Liver (tissue), 9 donors: ENCODE results near the gene GNAS-AS1. TPM values are rescaled to one million over a fixed set of nuclear protein-coding genes. Genes with fewer than 3 reads are reported as not detected.

Experiments
- DNase-seq: peaks from one replicate; pipeline ENCODE4 v3.0.0-alpha.2; 2017; ENCODE audit warnings: low spot score
- H3K27ac ChIP-seq, 2 donors: one replicate each; pipeline ENCODE4 v1.7.0; 2013; ENCODE audit warnings: inconsistent platforms in 2 of 2, low read length in 2 of 2, control low read depth in 1 of 2, low read depth in 1 of 2, mild to moderate bottlenecking in 1 of 2
- H3K27me3 ChIP-seq, 4 donors: one replicate each; pipeline versions ENCODE4 v1.6.1 to v1.7.0; 2013; ENCODE audit warnings: low read length in 3 of 4, inconsistent platforms in 1 of 4, mild to moderate bottlenecking in 1 of 4, moderate library complexity in 1 of 4; ENCODE audit not compliant: control insufficient read depth in 4 of 4, insufficient read depth in 4 of 4
- H3K36me3 ChIP-seq, 4 donors: one replicate each; pipeline versions ENCODE4 v1.6.1 to v1.7.0; 2013; ENCODE audit warnings: low read length in 3 of 4, mild to moderate bottlenecking in 3 of 4, low read depth in 1 of 4, moderate library complexity in 1 of 4; ENCODE audit not compliant: control insufficient read depth in 4 of 4, insufficient read depth in 3 of 4
- H3K4me1 ChIP-seq, 4 donors: one replicate each; pipeline versions ENCODE4 v1.6.1 to v1.7.0; 2013; ENCODE audit warnings: low read length in 3 of 4, mild to moderate bottlenecking in 3 of 4, moderate library complexity in 1 of 4; ENCODE audit not compliant: control insufficient read depth in 4 of 4, insufficient read depth in 4 of 4
- H3K4me3 ChIP-seq, 3 donors: one replicate each; pipeline versions ENCODE4 v1.6.1 to v1.7.0; 2013; ENCODE audit warnings: low read length in 3 of 3, control low read depth in 1 of 3, low read depth in 1 of 3, mild to moderate bottlenecking in 1 of 3
- H3K9ac ChIP-seq, 2 donors: one replicate each; pipeline ENCODE4 v1.7.0; 2013; ENCODE audit warnings: low read length in 2 of 2, mild to moderate bottlenecking in 2 of 2, moderate library complexity in 2 of 2, control low read depth in 1 of 2, low read depth in 1 of 2
- H3K9me3 ChIP-seq, 4 donors: one replicate each; pipeline versions ENCODE4 v1.6.1 to v1.7.0; 2013; ENCODE audit warnings: low read length in 3 of 4; ENCODE audit not compliant: control insufficient read depth in 4 of 4
- ATF3 ChIP-seq: IDR thresholded peaks from 2 replicates; pipeline ENCODE4 v1.6.1; 2016; ENCODE audit warnings: antibody characterized with exemption
- CTCF ChIP-seq: fragments of 150-350 bp; IDR thresholded peaks from 2 replicates; pipeline ENCODE4 v1.5.1; 2017; ENCODE audit warnings: improper control_type of control experiment, low read depth, low read length; ENCODE audit not compliant: missing input control
- EGR1 ChIP-seq, 2 donors: IDR thresholded peaks; 2 replicates each; pipeline ENCODE4 v1.6.1; 2016 to 2018; ENCODE audit warnings: antibody characterized with exemption in 2 of 2, low read depth in 2 of 2
- FOXA1 ChIP-seq: IDR thresholded peaks from 2 replicates; pipeline ENCODE4 v1.6.1; 2016; ENCODE audit warnings: antibody characterized with exemption
- FOXA2 ChIP-seq: IDR thresholded peaks from 2 replicates; pipeline ENCODE4 v1.6.1; 2016; ENCODE audit warnings: antibody characterized with exemption
- GABPA ChIP-seq, 2 donors: IDR thresholded peaks in 1 of 2; conservative IDR thresholded peaks in 1 of 2; 2 replicates each; pipeline ENCODE4 v1.6.1; 2016; ENCODE audit warnings: antibody characterized with exemption in 2 of 2, mild to moderate bottlenecking in 1 of 2, moderate library complexity in 1 of 2
- HNF4A ChIP-seq, 2 donors: conservative IDR thresholded peaks; 2 replicates each; pipeline ENCODE4 v1.6.1; 2016; ENCODE audit warnings: antibody characterized with exemption in 2 of 2, mild to moderate bottlenecking in 2 of 2
- JUND ChIP-seq, 2 donors: IDR thresholded peaks; 2 replicates each; pipeline ENCODE4 v1.6.1; 2016; ENCODE audit warnings: antibody characterized with exemption in 2 of 2
- MAX ChIP-seq: IDR thresholded peaks from 2 replicates; pipeline ENCODE4 v1.6.1; 2016; ENCODE audit warnings: antibody characterized with exemption
- NR2F2 ChIP-seq: IDR thresholded peaks from 2 replicates; pipeline ENCODE4 v1.6.1; 2016; ENCODE audit warnings: antibody characterized with exemption
- REST ChIP-seq: IDR thresholded peaks from 2 replicates; pipeline ENCODE4 v1.6.1; 2016; ENCODE audit warnings: antibody characterized with exemption, mild to moderate bottlenecking
- RXRA ChIP-seq, 2 donors: IDR thresholded peaks; 2 replicates each; pipeline ENCODE4 v1.6.1; 2017 to 2018; ENCODE audit warnings: antibody characterized with exemption in 2 of 2, mild to moderate bottlenecking in 1 of 2
- SP1 ChIP-seq: IDR thresholded peaks from 2 replicates; pipeline ENCODE4 v1.6.1; 2018; ENCODE audit warnings: antibody characterized with exemption, mild to moderate bottlenecking
- ZBTB33 ChIP-seq: IDR thresholded peaks from 2 replicates; pipeline ENCODE4 v1.6.1; 2016; ENCODE audit warnings: antibody characterized with exemption
- WGBS: extraction: QIAGEN DNeasy Blood & Tissue Kit; methylation state at CpG from one replicate; pipeline ENCODE4 v1.1.7; 2013; 5-methylcytosine and 5-hydroxymethylcytosine counted together
- polyA plus RNA-seq, 2 donors: library from polyadenylated mRNA; stranded (reverse) in 1 of 2; unstranded in 1 of 2; fragments of 200-250 nt in 1 of 2; fragments of >200 nt in 1 of 2; fragmentation: Nextera tagmentation in 1 of 2; extraction: Ambion mirVana in 1 of 2; gene quantifications; one replicate each; pipeline versions ENCODE4 v1.2.1 to v1.2.3, GENCODE V29; 2013 to 2015
- total RNA-seq, 2 donors: library from RNA; depleted of rRNA; stranded (reverse); fragments of >200 nt; gene quantifications; one replicate each; pipeline ENCODE4 v1.2.3, GENCODE V29; 2014
- donor health status: healthy.
- donor health status: healthy.
- donor health status: healthy.
- donor health status: healthy.
- donor health status: healthy.

GNAS-AS1 gene
- total and polyA plus RNA-seq, 4 donors = 0.08 to 0.42 (median 0.09) TPM; not detected in 1

- Histone ChIP-seq H3K36me3 (no peaks in the 10 kb centered on the region), H3K27me3 (peaks cover 0 to 7% (median 0%) of the 10 kb centered on the region in 4 donors), H3K9ac (no peak overlapping the region), H3K27ac (no peak overlapping the region), H3K9me3 (no peaks in the 10 kb centered on the region), H3K4me1 (no peaks in the 10 kb centered on the region), H3K4me3 (no peak overlapping the region)
- TF ChIP-seq FOXA1 (no peak), NR2F2 (no peak), HNF4A (conservative IDR thresholded peaks at IDR 0.05) (no peak), GABPA (IDR thresholded peaks at IDR 0.05 in 1 of 2, conservative IDR thresholded peaks at IDR 0.05 in 1 of 2) (no peak), RXRA (IDR thresholded peaks at IDR 0.05) (no peak), SP1 (no peak), JUND (IDR thresholded peaks at IDR 0.05) (no peak), MAX (no peak), ATF3 (no peak)
- 81% methylated on average over 7 of the region's 7 CpGs for WGBS
- no peak for DNase-seq
Measured at GRCh38 chr20:58792426-58792825, 58.3 kb downstream of the GNAS-AS1 start.

- no peak for DNase-seq
- Histone ChIP-seq H3K9me3 (no peaks in the 10 kb centered on the region), H3K4me3 (no peak overlapping the region), H3K27me3 (peaks cover 0 to 7% (median 0%) of the 10 kb centered on the region in 4 donors), H3K27ac (no peak overlapping the region), H3K36me3 (no peaks in the 10 kb centered on the region), H3K4me1 (no peaks in the 10 kb centered on the region), H3K9ac (no peak overlapping the region)
- no peak for TF ChIP-seq ATF3
- TF ChIP-seq MAX = no peak
- no peak for TF ChIP-seq HNF4A (conservative IDR thresholded peaks at IDR 0.05)
- TF ChIP-seq REST = no peak
- no peak for TF ChIP-seq CTCF
- no peak for TF ChIP-seq GABPA (IDR thresholded peaks at IDR 0.05 in 1 of 2, conservative IDR thresholded peaks at IDR 0.05 in 1 of 2)
- no peak for TF ChIP-seq EGR1 (IDR thresholded peaks at IDR 0.05; ENCODE audit: low read depth in 2 of 2)
- TF ChIP-seq FOXA1 = no peak
- TF ChIP-seq ZBTB33 = no peak
- TF ChIP-seq FOXA2 = no peak
- WGBS = 61% methylated on average over 7 of the region's 7 CpGs
Measured at GRCh38 chr20:58791286-58791685, 59.4 kb downstream of the GNAS-AS1 start.
